Measurements from ENCODE around the gene SLC24A2.

SLC24A2 gene

DNA sequence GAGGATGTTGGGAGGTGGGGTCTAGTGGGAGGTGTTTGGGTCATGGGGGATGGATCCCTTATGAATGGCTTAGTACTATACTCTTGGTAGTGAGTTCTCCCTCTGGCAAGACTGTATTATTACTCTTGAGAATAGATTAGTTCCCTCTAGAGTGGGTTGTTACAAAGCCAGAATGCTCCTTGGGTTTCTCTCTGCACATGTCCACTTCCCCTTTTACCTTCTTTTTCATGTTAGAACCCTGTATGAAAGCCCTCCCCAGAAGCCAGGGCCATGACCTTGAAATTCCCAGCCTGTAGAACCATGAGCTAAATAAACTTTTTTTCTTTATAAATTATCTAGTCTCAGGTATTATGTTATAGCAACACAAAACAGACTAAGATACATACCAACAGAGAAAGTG, 31.1 kb downstream of the SLC24A2 start:
- DNase-seq (ENCODE audit: low spot score), result no peak

DNA sequence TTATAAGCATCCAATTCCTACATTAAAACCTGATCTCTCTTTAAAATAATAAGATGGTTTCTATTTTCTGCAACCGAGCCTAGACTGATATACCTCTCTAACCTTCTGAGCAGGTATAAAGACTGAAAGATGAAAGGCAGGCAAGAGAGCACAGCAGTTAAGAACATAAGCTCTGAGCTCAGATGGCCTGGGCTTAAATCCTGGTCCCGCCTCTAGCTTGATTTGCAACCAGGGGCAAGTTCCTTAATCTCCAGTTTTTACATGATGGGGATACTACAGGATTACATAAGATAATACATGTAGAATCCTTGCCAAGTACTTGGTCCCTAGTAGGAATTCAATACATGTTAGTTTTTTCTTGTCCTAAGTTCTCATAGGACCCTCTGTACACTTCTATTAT, 33.9 kb downstream of the SLC24A2 start:
- no peak for DNase-seq (ENCODE audit: low spot score)

DNA sequence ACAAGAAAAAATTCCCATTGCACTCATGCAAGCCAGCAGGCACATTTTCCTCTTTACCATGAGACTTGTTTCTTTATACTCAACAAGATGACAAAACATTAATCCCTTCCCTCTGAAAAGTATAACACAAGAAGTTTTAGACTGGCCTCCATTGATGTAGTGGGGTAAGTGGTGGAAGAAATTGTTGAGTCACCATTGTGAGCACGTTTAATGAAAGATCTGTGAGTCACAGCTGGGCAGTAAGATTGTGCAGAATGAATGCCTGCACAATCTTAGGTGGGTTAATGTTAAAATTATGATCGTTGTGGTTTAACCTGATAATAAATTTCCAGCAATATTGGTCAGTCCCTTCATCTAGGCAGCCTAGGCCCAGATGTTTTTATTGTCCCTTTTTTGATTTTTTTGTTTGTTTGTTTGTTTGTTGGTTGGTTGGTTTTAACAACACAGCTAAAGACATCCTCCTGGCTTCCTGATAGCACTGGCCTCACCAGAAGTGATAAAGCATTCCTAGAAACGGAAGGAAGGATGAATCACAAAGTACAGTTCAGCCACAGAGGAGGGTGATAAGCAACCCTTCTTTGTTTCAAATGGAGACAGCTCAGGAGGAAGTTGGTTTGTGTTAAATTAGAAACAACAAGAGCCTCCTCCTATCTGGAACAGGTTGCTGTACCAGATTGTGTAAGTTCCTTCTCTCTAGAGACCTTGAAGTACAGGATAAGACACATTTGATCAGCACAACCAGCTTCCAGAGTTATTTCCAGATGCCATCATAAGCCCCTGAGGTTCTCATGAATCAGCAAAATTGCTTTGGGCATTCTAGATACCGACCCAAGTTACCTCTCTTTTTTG, 40.3 kb downstream of the SLC24A2 start:
- DNase-seq (ENCODE audit: low spot score), result no peak

DNA sequence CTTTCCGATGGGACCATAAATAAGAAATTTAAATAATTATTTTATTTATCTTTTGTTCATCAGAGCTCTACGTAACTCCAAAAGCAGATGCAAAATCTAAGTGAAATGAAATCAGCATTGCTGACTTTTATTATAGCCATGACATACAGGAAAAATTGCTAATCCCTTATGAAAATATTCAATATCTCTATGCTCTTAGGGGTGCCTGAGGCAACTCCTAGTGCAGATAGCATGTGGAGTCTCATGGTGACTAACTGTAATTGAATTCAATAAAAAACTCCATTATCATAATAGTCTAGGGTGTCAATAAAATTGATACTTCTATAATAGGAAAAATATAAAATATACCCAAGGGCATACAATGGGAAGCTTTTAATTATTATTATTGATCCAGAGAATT, 42.6 kb downstream of the SLC24A2 start:
- no peak for DNase-seq (ENCODE audit: low spot score)

DNA sequence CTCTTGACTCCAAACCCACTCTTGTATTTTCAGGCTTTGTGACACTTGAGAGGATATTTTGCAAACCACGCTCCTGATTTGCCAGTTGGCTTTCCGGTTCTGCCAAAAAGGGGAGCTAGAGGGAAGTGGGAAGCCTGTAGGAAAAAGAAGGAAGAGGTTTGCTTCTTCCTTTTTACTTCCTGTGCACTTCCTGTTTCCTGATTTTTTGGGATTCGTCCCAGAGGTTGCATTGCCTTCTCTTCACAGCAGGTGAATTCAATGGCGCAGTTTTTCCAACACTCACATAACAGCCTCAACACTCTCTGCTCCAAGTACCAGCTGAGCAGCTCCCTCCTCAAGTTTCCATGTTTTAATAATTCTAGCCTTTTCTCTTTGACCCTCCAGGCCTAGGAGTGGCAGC, 47.7 kb downstream of the SLC24A2 start:
- no peak for DNase-seq (ENCODE audit: low spot score)

Measured in iPS-NIHi11 (cell line).